Measurements from ENCODE around the gene AMBRA1. TPM values are rescaled to one million over a fixed set of nuclear protein-coding genes. Genes with fewer than 3 reads are reported as not detected.

The AMBRA1 gene
- polyA plus RNA-seq, 1 experiment = 12.8 TPM

DNA sequence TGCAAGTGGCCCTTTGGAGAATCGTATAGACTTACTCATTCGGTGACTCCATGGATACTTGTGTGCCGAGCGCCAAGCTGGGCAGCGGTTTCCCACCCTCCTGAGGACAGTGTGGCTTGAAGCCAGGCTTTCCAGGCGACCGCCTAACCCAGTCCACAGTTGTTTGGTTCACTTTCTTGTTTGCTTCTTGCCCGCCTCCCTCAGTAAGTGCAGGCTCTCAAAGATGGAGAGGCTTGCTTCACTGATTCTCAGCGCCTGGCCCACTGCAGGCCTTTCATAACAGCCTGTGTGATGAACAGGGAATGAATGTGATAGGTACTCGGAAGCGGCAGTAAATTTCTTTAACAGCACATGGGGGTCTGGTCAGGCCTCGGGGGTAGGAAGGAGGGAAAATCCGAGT lies 223.6 kb downstream of the AMBRA1 start:
- no peak overlapping the region for H3K4me3 ChIP-seq (ENCODE audit: low read depth, low read length)
- H3K36me3 ChIP-seq (ENCODE audit: control insufficient read depth, insufficient read depth, low read length) = peaks cover 16% of the 10 kb centered on the region
- H3K27me3 ChIP-seq (ENCODE audit: control insufficient read depth, insufficient read depth, low read length) = no peaks in the 10 kb centered on the region
- ChIA-PET CTCF (interaction anchor here (1.2 to 11.2 kb wide), 7 partner anchors 7 to 131 kb away, joined by 3 to 162 read pairs (median 19); partner anchors contain the start of gene DGKZ), POLR2A (no interaction called here)
- no peak for DNase-seq (ENCODE audit: low read depth)
- TF ChIP-seq, protein P1, sequence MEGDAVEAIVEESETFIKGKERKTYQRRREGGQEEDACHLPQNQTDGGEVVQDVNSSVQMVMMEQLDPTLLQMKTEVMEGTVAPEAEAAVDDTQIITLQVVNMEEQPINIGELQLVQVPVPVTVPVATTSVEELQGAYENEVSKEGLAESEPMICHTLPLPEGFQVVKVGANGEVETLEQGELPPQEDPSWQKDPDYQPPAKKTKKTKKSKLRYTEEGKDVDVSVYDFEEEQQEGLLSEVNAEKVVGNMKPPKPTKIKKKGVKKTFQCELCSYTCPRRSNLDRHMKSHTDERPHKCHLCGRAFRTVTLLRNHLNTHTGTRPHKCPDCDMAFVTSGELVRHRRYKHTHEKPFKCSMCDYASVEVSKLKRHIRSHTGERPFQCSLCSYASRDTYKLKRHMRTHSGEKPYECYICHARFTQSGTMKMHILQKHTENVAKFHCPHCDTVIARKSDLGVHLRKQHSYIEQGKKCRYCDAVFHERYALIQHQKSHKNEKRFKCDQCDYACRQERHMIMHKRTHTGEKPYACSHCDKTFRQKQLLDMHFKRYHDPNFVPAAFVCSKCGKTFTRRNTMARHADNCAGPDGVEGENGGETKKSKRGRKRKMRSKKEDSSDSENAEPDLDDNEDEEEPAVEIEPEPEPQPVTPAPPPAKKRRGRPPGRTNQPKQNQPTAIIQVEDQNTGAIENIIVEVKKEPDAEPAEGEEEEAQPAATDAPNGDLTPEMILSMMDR (IDR thresholded peaks at IDR 0.05; ENCODE audit: insufficient read depth, low read depth, low read length) = no peak

DNA sequence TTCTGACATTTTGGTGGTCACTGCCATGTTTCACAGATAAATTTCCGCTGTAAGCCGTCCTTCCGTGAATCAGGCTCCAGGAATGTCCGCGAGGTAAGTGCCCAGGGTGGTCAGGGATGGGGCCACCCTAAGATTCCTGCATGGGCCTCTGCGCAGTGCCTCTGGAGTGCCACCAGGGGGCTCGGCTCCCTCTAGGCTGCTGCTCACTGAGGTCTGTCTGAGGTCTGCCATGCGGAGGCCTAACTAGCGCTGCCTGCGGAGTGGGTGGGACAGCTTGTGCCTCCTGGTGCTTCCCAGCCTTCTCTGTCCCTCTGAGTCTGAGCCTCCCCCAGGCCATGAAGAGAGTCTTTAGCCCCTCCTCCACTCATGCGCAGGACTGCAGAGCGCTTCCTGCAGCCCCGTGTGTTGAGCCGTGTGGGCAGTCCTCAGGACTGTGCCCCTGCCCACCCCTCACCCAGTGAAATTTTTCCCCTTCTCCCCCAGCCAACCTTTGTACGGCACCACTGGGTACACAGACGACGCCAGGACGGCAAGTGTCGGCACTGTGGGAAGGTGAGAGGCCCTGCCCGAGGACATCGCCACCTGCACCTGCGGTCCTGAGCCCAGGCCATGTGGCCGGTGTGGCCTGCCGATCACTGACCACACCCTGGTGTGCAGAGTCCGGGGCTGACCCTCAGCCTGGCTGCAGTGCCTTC lies 224.2 kb downstream of the AMBRA1 start:
- CTCF ChIA-PET = interaction anchor here (1.0 to 11.2 kb wide), 13 partner anchors 8 to 274 kb away, joined by 3 to 162 read pairs (median 4); partner anchors contain the start of genes ATG13, CHRM4 and DGKZ
- Histone ChIP-seq H3K27me3 (ENCODE audit: control insufficient read depth, insufficient read depth, low read length) (no peaks in the 10 kb centered on the region), H3K4me3 (ENCODE audit: low read depth, low read length) (no peak overlapping the region), H3K36me3 (ENCODE audit: control insufficient read depth, insufficient read depth, low read length) (peaks cover 13% of the 10 kb centered on the region)
- TF ChIP-seq, protein P1 (IDR thresholded peaks at IDR 0.05; ENCODE audit: insufficient read depth, low read depth, low read length) = peak; percentile 99
- POLR2A ChIA-PET = no interaction called here
- no peak for DNase-seq (ENCODE audit: low read depth)

DNA sequence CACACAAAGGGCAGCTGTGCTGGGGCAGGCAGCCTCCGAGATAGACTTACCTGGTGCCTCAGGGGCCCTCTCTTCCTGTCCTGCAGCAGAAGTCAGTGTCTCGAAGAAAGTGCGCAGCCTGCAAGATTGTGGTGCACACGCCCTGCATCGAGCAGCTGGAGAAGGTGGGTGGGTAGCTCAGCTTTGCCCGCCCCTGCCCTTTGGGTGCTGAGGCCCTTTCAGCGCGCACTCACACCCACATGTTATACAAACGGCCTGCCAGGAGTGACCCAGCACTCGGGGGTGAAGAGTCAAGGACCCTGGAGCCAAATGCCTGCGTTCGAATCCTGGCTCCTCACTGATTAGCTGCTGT lies 225.9 kb downstream of the AMBRA1 start:
- POLR2A ChIA-PET = no interaction called here

GRCh38 chr11:46367244-46367915 lies 226.4 kb downstream of the AMBRA1 start:
- ChIA-PET CTCF (interaction anchor here (0.6 to 11.2 kb wide), 12 partner anchors 8 to 263 kb away, joined by 3 to 162 read pairs (median 10); partner anchors contain the start of gene DGKZ), POLR2A (no interaction called here)
- TF ChIP-seq, protein P1 (IDR thresholded peaks at IDR 0.05; ENCODE audit: insufficient read depth, low read depth, low read length) = peak; percentile 90
- Histone ChIP-seq H3K4me3 (ENCODE audit: low read depth, low read length) (no peak overlapping the region), H3K36me3 (ENCODE audit: control insufficient read depth, insufficient read depth, low read length) (peaks cover 11% of the 10 kb centered on the region), H3K27me3 (ENCODE audit: control insufficient read depth, insufficient read depth, low read length) (no peaks in the 10 kb centered on the region)
- no peak for DNase-seq (ENCODE audit: low read depth)

More for the DNA sequence above, 225.9 kb downstream of the AMBRA1 start:
- peaks cover 11% of the 10 kb centered on the region for H3K36me3 ChIP-seq (ENCODE audit: control insufficient read depth, insufficient read depth, low read length)
- H3K27me3 ChIP-seq (ENCODE audit: control insufficient read depth, insufficient read depth, low read length) = no peaks in the 10 kb centered on the region
- TF ChIP-seq, protein P1 (IDR thresholded peaks at IDR 0.05; ENCODE audit: insufficient read depth, low read depth, low read length) = no peak
- no peak for DNase-seq (ENCODE audit: low read depth)
- CTCF ChIA-PET = interaction anchor here (0.6 to 11.2 kb wide), 17 partner anchors 9 to 263 kb away, joined by 3 to 162 read pairs (median 3); partner anchors contain the start of gene DGKZ
- H3K4me3 ChIP-seq (ENCODE audit: low read depth, low read length) = no peak overlapping the region

DNA sequence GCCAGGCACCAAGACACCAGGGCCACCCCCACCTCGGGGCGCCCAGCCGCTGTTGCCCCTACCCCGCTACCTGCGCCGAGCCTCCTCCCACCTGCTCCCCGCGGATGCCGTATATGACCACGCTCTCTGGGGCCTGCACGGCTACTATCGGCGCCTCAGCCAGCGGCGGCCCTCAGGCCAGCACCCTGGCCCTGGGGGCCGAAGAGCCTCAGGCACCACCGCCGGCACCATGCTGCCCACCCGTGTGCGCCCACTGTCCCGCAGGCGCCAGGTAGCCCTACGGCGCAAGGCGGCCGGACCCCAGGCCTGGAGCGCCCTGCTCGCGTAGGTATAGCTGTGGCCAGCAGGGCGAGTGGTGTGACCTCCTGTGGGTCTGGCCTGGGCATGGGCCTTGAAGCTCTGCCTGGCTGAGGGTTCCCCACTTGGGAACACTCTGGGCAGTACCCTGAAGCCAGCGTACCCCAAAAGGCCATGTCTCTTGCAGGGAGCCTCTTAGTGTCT lies 227.1 kb downstream of the AMBRA1 start:
- TF ChIP-seq, protein P1 (IDR thresholded peaks at IDR 0.05; ENCODE audit: insufficient read depth, low read depth, low read length) = no peak
- no peak overlapping the region for H3K4me3 ChIP-seq (ENCODE audit: low read depth, low read length)
- ChIA-PET CTCF (interaction anchor here (1.0 to 11.2 kb wide), 4 partner anchors 11 to 128 kb away, joined by 3 to 162 read pairs (median 33); partner anchors contain the start of gene DGKZ), POLR2A (no interaction called here)
- H3K27me3 ChIP-seq (ENCODE audit: control insufficient read depth, insufficient read depth, low read length) = no peaks in the 10 kb centered on the region
- peaks cover 6% of the 10 kb centered on the region for H3K36me3 ChIP-seq (ENCODE audit: control insufficient read depth, insufficient read depth, low read length)
- no peak for DNase-seq (ENCODE audit: low read depth)

Measured in BJ (cell line).